ENCODE measurements around the gene MSI2. TPM values are rescaled to one million over a fixed set of nuclear protein-coding genes. Genes with fewer than 3 reads are reported as not detected.
A peak's percentile ranks its signal among the peaks of the same experiment; 100 is the strongest.

MSI2 gene
- total and polyA plus RNA-seq, 7 donors, result 37.6 to 133 (median 87.1) TPM

DNA sequence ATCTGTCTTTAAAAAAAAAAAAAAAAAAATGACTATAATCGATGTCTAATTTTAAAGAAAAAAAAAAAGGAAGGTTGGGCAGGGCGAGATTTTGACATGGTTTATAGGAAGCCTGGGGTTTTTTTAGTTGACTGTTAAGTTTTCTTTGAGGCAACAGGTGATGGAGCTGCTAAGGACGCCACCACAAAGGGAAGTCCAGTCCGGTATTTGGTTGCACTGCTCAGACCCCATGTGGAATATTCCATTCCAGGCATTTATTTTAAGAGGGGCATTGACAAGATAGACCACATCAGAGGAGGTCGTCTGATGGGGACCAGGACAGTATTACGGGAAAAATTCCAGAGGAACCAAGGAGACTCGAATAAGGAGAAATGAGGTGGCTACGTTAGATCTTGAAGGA lies 320.4 kb downstream of the MSI2 start:
- Histone ChIP-seq H3K27ac (peak overlapping the region; percentile 65), H3K36me3 (ENCODE audit: insufficient read depth in 1 of 2, low read depth in 1 of 2) (no peaks in the 10 kb centered on the region), H3K4me1 (peaks cover 55% of the 10 kb centered on the region), H3K9me3 (no peaks in the 10 kb centered on the region), H3K4me3 (no peak overlapping the region), H3K27me3 (ENCODE audit: insufficient read depth in 3 of 3, low read length in 2 of 3) (no peaks in the 10 kb centered on the region)
- DNase-seq (no peak), ATAC-seq (no peak)
- intact Hi-C loops (cut with DNase I), result loop anchor here in 1 of 2 donors (10.0 kb wide), 1 partner anchor 292 kb away; no protein-coding TSS in a partner anchor
- 89 to 92% (median 92%) methylated on average over 8 of the region's 8 CpGs for WGBS, 3 donors
- TF ChIP-seq, protein P1, sequence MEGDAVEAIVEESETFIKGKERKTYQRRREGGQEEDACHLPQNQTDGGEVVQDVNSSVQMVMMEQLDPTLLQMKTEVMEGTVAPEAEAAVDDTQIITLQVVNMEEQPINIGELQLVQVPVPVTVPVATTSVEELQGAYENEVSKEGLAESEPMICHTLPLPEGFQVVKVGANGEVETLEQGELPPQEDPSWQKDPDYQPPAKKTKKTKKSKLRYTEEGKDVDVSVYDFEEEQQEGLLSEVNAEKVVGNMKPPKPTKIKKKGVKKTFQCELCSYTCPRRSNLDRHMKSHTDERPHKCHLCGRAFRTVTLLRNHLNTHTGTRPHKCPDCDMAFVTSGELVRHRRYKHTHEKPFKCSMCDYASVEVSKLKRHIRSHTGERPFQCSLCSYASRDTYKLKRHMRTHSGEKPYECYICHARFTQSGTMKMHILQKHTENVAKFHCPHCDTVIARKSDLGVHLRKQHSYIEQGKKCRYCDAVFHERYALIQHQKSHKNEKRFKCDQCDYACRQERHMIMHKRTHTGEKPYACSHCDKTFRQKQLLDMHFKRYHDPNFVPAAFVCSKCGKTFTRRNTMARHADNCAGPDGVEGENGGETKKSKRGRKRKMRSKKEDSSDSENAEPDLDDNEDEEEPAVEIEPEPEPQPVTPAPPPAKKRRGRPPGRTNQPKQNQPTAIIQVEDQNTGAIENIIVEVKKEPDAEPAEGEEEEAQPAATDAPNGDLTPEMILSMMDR (IDR thresholded peaks at IDR 0.05), result no peak

DNA sequence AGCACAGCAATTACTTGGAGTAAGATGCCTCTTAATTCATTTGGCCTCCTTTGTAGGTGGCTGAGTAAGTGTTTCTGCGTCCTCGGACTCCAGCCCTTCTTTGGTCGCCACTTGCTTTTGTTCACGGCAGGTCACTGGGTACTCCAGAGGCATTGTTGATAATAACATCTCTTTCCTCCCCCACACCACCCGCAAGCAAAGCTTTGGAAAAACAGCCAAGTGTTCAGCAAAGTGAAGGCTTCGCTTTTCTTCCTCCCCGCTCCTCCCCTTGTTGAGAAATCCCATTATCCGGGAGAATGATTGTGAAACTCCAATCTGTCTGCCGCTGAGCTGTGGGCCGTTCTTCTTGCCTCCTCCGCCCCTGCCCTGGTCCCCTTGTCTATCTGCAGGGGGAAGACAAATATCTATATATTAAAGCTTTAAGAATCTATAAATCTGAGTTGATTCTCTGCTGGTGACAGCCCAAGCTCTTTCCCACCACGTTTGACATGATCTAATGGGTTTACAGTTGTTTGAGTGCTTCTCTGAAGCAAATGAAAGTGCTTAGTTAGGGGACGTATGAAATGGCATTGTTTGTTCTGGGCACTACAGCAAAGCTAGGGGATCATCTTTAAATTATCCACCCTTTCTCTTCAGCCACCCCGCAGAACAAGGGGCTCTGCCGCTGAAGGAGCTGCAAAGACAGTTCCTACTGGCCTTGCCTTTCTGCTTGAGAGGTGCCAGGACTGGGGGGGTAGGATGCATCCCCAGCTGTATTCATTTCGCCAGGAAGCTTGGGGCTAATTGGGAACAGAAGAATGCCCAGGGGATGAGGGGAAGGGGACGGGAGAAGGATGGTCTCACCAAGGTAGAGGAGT lies 321.7 kb downstream of the MSI2 start:
- ATAC-seq (peak; percentile 27 to 81 (median 73)), DNase-seq (peak; percentile 40 to 70)
- WGBS, 3 donors, result 37 to 61% (median 45%) methylated on average over 17 of the region's 17 CpGs
- TF ChIP-seq, protein P1 (IDR thresholded peaks at IDR 0.05), result no peak
- no peaks in the 10 kb centered on the region for H3K9me3 ChIP-seq
- no peaks in the 10 kb centered on the region for H3K27me3 ChIP-seq (ENCODE audit: insufficient read depth in 3 of 3, low read length in 2 of 3)
- H3K4me1 ChIP-seq, result peaks cover 42% of the 10 kb centered on the region
- peak overlapping the region; percentile 65 for H3K27ac ChIP-seq
- H3K36me3 ChIP-seq (ENCODE audit: insufficient read depth in 1 of 2, low read depth in 1 of 2), result no peaks in the 10 kb centered on the region
- intact Hi-C loops (cut with DNase I), result loop anchor here in 1 of 2 donors (10.0 kb wide), 1 partner anchor 293 kb away; no protein-coding TSS in a partner anchor
- H3K4me3 ChIP-seq, result peak overlapping the region; percentile 46

DNA sequence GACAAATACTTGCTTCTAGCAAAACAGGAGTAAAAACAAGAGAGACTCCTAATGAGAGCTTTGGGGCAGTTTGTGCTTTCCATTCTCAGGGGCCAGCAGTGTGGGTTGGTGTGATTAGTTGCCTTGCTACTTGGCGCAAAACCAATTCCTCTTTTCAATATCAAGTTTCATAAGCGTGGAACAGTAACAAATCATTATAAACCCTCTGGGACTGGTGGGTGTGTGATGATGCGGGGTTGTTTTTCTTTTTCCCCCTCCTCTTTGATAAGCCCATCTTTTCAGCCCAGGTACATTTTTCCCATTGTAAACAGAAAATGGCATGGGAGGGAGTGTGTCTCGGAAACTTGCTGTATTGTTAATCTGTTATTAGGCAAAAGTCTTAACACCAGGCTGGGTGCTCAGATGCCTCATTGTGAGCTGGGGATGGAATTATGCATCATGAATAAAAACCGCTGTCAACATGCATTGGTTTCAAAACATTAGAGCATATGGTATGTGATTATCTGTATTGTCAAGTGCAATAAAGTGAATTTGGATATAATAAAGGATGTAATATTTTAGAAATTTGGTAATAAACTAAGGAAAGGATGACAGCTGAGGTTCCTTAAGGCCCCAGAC lies 322.4 kb downstream of the MSI2 start:
- H3K4me1 ChIP-seq, result peaks cover 35% of the 10 kb centered on the region
- no peak overlapping the region for H3K4me3 ChIP-seq
- TF ChIP-seq, protein P1 (IDR thresholded peaks at IDR 0.05), result no peak
- peak overlapping the region; percentile 65 for H3K27ac ChIP-seq
- WGBS, 3 donors, result 38 to 61% (median 46%) methylated on average over 5 of the region's 5 CpGs
- intact Hi-C loops (cut with DNase I), result loop anchor here in 1 of 2 donors (10.0 kb wide), 1 partner anchor 294 kb away; no protein-coding TSS in a partner anchor
- ATAC-seq, result peak; percentile 22 to 65 (median 23)
- H3K9me3 ChIP-seq, result no peaks in the 10 kb centered on the region
- no peak for DNase-seq
- no peaks in the 10 kb centered on the region for H3K36me3 ChIP-seq (ENCODE audit: insufficient read depth in 1 of 2, low read depth in 1 of 2)
- H3K27me3 ChIP-seq (ENCODE audit: insufficient read depth in 3 of 3, low read length in 2 of 3), result no peaks in the 10 kb centered on the region

DNA sequence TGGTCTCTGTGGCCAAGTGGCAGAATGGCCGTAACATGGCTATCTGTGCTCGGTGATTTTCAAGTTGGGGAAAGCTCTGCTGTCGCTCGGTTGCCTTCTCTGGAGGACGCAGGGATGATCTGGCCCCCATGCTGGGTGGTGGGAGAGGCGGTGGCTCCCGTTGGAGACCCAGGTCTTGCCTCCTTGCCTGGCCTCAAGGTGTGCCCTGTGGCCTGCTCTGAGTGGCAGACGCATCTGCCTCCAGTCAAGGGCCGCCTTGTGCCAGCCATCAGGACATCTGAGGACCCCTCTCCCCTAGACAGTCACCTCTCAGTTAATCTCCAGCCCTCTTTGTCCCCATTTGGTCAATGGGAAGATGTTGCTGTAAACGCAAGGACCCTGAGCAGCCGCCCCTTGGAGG lies 322.9 kb downstream of the MSI2 start:
- no peak overlapping the region for H3K4me3 ChIP-seq
- H3K9me3 ChIP-seq, result no peaks in the 10 kb centered on the region
- ATAC-seq (no peak), DNase-seq (no peak)
- H3K4me1 ChIP-seq, result peaks cover 30% of the 10 kb centered on the region
- no peak overlapping the region for H3K27ac ChIP-seq
- TF ChIP-seq, protein P1 (IDR thresholded peaks at IDR 0.05), result no peak
- H3K27me3 ChIP-seq (ENCODE audit: insufficient read depth in 3 of 3, low read length in 2 of 3), result no peaks in the 10 kb centered on the region
- intact Hi-C loops (cut with DNase I), result loop anchor here in 1 of 2 donors (10.0 kb wide), 1 partner anchor 294 kb away; no protein-coding TSS in a partner anchor
- 97 to 100% (median 97%) methylated on average over 11 of the region's 11 CpGs for WGBS, 3 donors
- H3K36me3 ChIP-seq (ENCODE audit: insufficient read depth in 1 of 2, low read depth in 1 of 2), result no peaks in the 10 kb centered on the region

Data from psoas muscle (tissue), 8 donors.